K562 (cell line): Measurements from ENCODE around the gene PYROXD2.

Source experiments
- CBX3 ChIP-seq, 2 experiments: IDR thresholded peaks; 1 replicate in 1 of 2; 2 replicates in 1 of 2; pipeline ENCODE4 v1.6.1; 2012; ENCODE audit warnings: inconsistent platforms in 2 of 2, low read length in 2 of 2, borderline replicate concordance in 1 of 2, control low read depth in 1 of 2
- FOSL1 ChIP-seq: fragments of 200-800 bp; sonication (Bioruptor generic); conservative IDR thresholded peaks from 2 replicates; pipeline ENCODE4 v1.6.1; 2016; ENCODE audit warnings: missing genetic modification characterization, missing compliant biosample characterization
- JUND ChIP-seq, 2 experiments: IDR thresholded peaks; 2 replicates in 1 of 2; 3 replicates in 1 of 2; pipeline ENCODE4 v1.6.1; 2011; ENCODE audit warnings: borderline replicate concordance in 2 of 2, low read depth in 2 of 2, low read length in 2 of 2, improper control_type of control experiment in 1 of 2, missing biosample characterization in 1 of 2, missing genetic modification characterization in 1 of 2, missing genetic modification reagents in 1 of 2
- MYC ChIP-seq, 2 experiments: fragments of 250-450 bp in 1 of 2; sonication (Bioruptor Pico) in 1 of 2; IDR thresholded peaks; 2 replicates each; pipeline versions ENCODE4 v1.5.1 to v1.6.1; 2012 to 2021; ENCODE audit warnings: low read depth in 2 of 2, borderline replicate concordance in 1 of 2, improper control_type of control experiment in 1 of 2, low read length in 1 of 2, mild to moderate bottlenecking in 1 of 2, moderate library complexity in 1 of 2
- RFX1 ChIP-seq: fragments of 450-650 bp; IDR thresholded peaks from 2 replicates; pipeline ENCODE4 v1.6.1; 2016; ENCODE audit warnings: mild to moderate bottlenecking, moderate library complexity
- SNRNP70 ChIP-seq: fragments of 200-400 bp; formaldehyde crosslinking; optimal IDR thresholded peaks from 2 replicates; pipeline ENCODE3; 2017; ENCODE audit warnings: low read depth, low read length
- TCF7 ChIP-seq: sonication (generic); IDR thresholded peaks from 2 replicates; pipeline ENCODE4 v1.6.1; 2016; ENCODE audit warnings: antibody characterized with exemption, borderline replicate concordance
- USF2 ChIP-seq: sonication (generic); formaldehyde crosslinking; IDR thresholded peaks from 2 replicates; pipeline ENCODE4 v1.5.0; 2020; ENCODE audit warnings: missing genetic modification reagents
- ZNF592 ChIP-seq: fragments of 450-650 bp; IDR thresholded peaks from 2 replicates; pipeline ENCODE4 v1.6.1; 2017; ENCODE audit warnings: antibody characterized with exemption, mild to moderate bottlenecking
- ZNF766 ChIP-seq: fragments of 200-800 bp; sonication (Bioruptor generic); conservative IDR thresholded peaks from 2 replicates; pipeline ENCODE4 v1.6.1; 2016; ENCODE audit warnings: missing genetic modification characterization, missing compliant biosample characterization
- TF ChIP-seq, protein P1 (sequence below): sonication (generic); formaldehyde crosslinking; IDR thresholded peaks from 2 replicates; pipeline ENCODE4 v1.8.0; 2022; ENCODE audit warnings: mild to moderate bottlenecking, missing genetic modification reagents
- TF ChIP-seq, protein P2 (sequence below), 2 experiments: IDR thresholded peaks; 2 replicates each; pipeline ENCODE4 v1.6.1; 2011; ENCODE audit warnings: borderline replicate concordance in 1 of 2, control low read depth in 1 of 2, low read depth in 1 of 2, low read length in 1 of 2, mild to moderate bottlenecking in 1 of 2, mixed read lengths in 1 of 2, moderate library complexity in 1 of 2; ENCODE audit not compliant: insufficient read depth in 1 of 2, insufficient read length in 1 of 2, poor library complexity in 1 of 2, severe bottlenecking in 1 of 2; ENCODE audit errors: extremely low read depth in 1 of 2
- TF ChIP-seq, protein P3 (sequence below), 2 experiments: fragments of 450-650 bp; formaldehyde crosslinking in 1 of 2; IDR thresholded peaks; 2 replicates each; pipeline versions ENCODE4 v1.4.0 to v1.6.1; 2014 to 2020; ENCODE audit warnings: mild to moderate bottlenecking in 2 of 2, borderline replicate concordance in 1 of 2, low read depth in 1 of 2
- TF ChIP-seq, protein P4 (sequence below), 3 experiments: IDR thresholded peaks in 2 of 3; conservative IDR thresholded peaks in 1 of 3; 2 replicates each; pipeline ENCODE4 v1.5.1; 2011 to 2012; ENCODE audit warnings: low read length in 3 of 3, mild to moderate bottlenecking in 3 of 3, control low read depth in 2 of 3, improper control_type of control experiment in 1 of 3, inconsistent platforms in 1 of 3, low read depth in 1 of 3, mixed read lengths in 1 of 3, moderate library complexity in 1 of 3; ENCODE audit not compliant: insufficient read depth in 2 of 3

GRCh38 chr10:98340940-98341310, 74.1 kb downstream of the PYROXD2 start:
- TF ChIP-seq, protein P1, sequence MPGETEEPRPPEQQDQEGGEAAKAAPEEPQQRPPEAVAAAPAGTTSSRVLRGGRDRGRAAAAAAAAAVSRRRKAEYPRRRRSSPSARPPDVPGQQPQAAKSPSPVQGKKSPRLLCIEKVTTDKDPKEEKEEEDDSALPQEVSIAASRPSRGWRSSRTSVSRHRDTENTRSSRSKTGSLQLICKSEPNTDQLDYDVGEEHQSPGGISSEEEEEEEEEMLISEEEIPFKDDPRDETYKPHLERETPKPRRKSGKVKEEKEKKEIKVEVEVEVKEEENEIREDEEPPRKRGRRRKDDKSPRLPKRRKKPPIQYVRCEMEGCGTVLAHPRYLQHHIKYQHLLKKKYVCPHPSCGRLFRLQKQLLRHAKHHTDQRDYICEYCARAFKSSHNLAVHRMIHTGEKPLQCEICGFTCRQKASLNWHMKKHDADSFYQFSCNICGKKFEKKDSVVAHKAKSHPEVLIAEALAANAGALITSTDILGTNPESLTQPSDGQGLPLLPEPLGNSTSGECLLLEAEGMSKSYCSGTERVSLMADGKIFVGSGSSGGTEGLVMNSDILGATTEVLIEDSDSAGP (CRISPR knock-in tag), result no peak
- TF ChIP-seq, protein P2, sequence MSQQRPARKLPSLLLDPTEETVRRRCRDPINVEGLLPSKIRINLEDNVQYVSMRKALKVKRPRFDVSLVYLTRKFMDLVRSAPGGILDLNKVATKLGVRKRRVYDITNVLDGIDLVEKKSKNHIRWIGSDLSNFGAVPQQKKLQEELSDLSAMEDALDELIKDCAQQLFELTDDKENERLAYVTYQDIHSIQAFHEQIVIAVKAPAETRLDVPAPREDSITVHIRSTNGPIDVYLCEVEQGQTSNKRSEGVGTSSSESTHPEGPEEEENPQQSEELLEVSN (IDR thresholded peaks at IDR 0.05; ENCODE audit: borderline replicate concordance in 1 of 2, extremely low read depth in 1 of 2, insufficient read depth in 1 of 2, insufficient read length in 1 of 2, low read depth in 1 of 2, low read length in 1 of 2, poor library complexity in 1 of 2, severe bottlenecking in 1 of 2), result no peak
- TF ChIP-seq MYC (IDR thresholded peaks at IDR 0.05; ENCODE audit: low read depth, low read length), result no peak
- no peak for TF ChIP-seq MYC (CRISPR knock-in tag; IDR thresholded peaks at IDR 0.05; ENCODE audit: borderline replicate concordance, low read depth)
- TF ChIP-seq JUND (IDR thresholded peaks at IDR 0.05; ENCODE audit: borderline replicate concordance, low read depth, low read length), result no peak
- no peak for TF ChIP-seq JUND (tag; IDR thresholded peaks at IDR 0.05; ENCODE audit: borderline replicate concordance, low read depth, low read length)
- TF ChIP-seq CBX3 (IDR thresholded peaks at IDR 0.05; ENCODE audit: borderline replicate concordance in 1 of 2, low read length in 2 of 2), result no peak
- TF ChIP-seq, protein P3, sequence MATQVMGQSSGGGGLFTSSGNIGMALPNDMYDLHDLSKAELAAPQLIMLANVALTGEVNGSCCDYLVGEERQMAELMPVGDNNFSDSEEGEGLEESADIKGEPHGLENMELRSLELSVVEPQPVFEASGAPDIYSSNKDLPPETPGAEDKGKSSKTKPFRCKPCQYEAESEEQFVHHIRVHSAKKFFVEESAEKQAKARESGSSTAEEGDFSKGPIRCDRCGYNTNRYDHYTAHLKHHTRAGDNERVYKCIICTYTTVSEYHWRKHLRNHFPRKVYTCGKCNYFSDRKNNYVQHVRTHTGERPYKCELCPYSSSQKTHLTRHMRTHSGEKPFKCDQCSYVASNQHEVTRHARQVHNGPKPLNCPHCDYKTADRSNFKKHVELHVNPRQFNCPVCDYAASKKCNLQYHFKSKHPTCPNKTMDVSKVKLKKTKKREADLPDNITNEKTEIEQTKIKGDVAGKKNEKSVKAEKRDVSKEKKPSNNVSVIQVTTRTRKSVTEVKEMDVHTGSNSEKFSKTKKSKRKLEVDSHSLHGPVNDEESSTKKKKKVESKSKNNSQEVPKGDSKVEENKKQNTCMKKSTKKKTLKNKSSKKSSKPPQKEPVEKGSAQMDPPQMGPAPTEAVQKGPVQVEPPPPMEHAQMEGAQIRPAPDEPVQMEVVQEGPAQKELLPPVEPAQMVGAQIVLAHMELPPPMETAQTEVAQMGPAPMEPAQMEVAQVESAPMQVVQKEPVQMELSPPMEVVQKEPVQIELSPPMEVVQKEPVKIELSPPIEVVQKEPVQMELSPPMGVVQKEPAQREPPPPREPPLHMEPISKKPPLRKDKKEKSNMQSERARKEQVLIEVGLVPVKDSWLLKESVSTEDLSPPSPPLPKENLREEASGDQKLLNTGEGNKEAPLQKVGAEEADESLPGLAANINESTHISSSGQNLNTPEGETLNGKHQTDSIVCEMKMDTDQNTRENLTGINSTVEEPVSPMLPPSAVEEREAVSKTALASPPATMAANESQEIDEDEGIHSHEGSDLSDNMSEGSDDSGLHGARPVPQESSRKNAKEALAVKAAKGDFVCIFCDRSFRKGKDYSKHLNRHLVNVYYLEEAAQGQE (IDR thresholded peaks at IDR 0.05; ENCODE audit: borderline replicate concordance), result no peak
- TF ChIP-seq, protein P3 (CRISPR knock-in tag; IDR thresholded peaks at IDR 0.05; ENCODE audit: low read depth), result no peak
- no peak for TF ChIP-seq TCF7
- TF ChIP-seq, protein P4, sequence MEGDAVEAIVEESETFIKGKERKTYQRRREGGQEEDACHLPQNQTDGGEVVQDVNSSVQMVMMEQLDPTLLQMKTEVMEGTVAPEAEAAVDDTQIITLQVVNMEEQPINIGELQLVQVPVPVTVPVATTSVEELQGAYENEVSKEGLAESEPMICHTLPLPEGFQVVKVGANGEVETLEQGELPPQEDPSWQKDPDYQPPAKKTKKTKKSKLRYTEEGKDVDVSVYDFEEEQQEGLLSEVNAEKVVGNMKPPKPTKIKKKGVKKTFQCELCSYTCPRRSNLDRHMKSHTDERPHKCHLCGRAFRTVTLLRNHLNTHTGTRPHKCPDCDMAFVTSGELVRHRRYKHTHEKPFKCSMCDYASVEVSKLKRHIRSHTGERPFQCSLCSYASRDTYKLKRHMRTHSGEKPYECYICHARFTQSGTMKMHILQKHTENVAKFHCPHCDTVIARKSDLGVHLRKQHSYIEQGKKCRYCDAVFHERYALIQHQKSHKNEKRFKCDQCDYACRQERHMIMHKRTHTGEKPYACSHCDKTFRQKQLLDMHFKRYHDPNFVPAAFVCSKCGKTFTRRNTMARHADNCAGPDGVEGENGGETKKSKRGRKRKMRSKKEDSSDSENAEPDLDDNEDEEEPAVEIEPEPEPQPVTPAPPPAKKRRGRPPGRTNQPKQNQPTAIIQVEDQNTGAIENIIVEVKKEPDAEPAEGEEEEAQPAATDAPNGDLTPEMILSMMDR (IDR thresholded peaks at IDR 0.05 in 2 of 3, conservative IDR thresholded peaks at IDR 0.05 in 1 of 3; ENCODE audit: insufficient read depth in 2 of 3, low read depth in 1 of 3, low read length in 3 of 3), result no peak
- TF ChIP-seq ZNF592, result no peak
- no peak for TF ChIP-seq RFX1
- no peak for TF ChIP-seq USF2
- no peak for TF ChIP-seq FOSL1 (tag)
- TF ChIP-seq ZNF766 (CRISPR knock-in tag), result no peak
- TF ChIP-seq SNRNP70, result no peak
